Parathyroid adenoma (tissue), 2 donors: ENCODE data around the gene SPRTN.

Experiments used
- H2AFZ ChIP-seq: fragments of 300-600 bp; sonication (generic); one replicate; pipeline ENCODE4 v1.7.0; 2017; ENCODE audit warnings: antibody characterized with exemption, mild to moderate bottlenecking
- H3K27ac ChIP-seq: fragments of 300-600 bp; sonication (generic); one replicate; pipeline ENCODE4 v1.7.0; 2017
- H3K27me3 ChIP-seq: fragments of 300-600 bp; sonication (generic); one replicate; pipeline ENCODE4 v1.7.0; 2017; ENCODE audit warnings: low read length; ENCODE audit not compliant: control insufficient read depth, insufficient read depth
- H3K36me3 ChIP-seq: fragments of 300-600 bp; sonication (generic); one replicate; pipeline ENCODE4 v1.7.0; 2017; ENCODE audit warnings: low read length; ENCODE audit not compliant: control insufficient read depth, insufficient read depth
- H3K4me1 ChIP-seq: fragments of 300-600 bp; sonication (generic); one replicate; pipeline ENCODE4 v1.7.0; 2017; ENCODE audit warnings: control low read depth
- H3K4me2 ChIP-seq: fragments of 300-600 bp; sonication (generic); one replicate; pipeline ENCODE4 v1.7.0; 2017; ENCODE audit warnings: low read length
- H3K4me3 ChIP-seq: fragments of 300-600 bp; sonication (generic); one replicate; pipeline ENCODE4 v1.7.0; 2017; ENCODE audit warnings: low read depth, low read length
- H3K79me2 ChIP-seq: fragments of 300-600 bp; sonication (generic); one replicate; pipeline ENCODE4 v1.7.0; 2017; ENCODE audit warnings: control low read depth
- H3K9ac ChIP-seq: fragments of 300-600 bp; sonication (generic); one replicate; pipeline ENCODE4 v1.7.0; 2017; ENCODE audit warnings: mild to moderate bottlenecking
- H3K9me3 ChIP-seq: fragments of 300-600 bp; sonication (generic); one replicate; pipeline ENCODE4 v1.7.0; 2017; ENCODE audit warnings: low read length; ENCODE audit not compliant: control insufficient read depth
- CTCF ChIP-seq: fragments of 300-600 bp; sonication (generic); IDR thresholded peaks from one replicate; pipeline ENCODE4 v1.7.0; 2017; ENCODE audit warnings: antibody characterized with exemption, mild to moderate bottlenecking
- donor health status: primary hyperparathyroidism.

The SPRTN gene

GRCh38 chr1:231369282-231369681 is 31.2 kb downstream of the SPRTN start:
- Histone ChIP-seq H3K4me1 (no peaks in the 10 kb centered on the region), H2AFZ (no peak overlapping the region), H3K9me3 (no peaks in the 10 kb centered on the region), H3K27me3 (no peaks in the 10 kb centered on the region), H3K79me2 (no peaks in the 10 kb centered on the region), H3K4me2 (no peak overlapping the region), H3K27ac (no peak overlapping the region), H3K4me3 (no peak overlapping the region), H3K9ac (no peak overlapping the region), H3K36me3 (no peaks in the 10 kb centered on the region)
- no peak for TF ChIP-seq CTCF

GRCh38 chr1:231372501-231372900 is 34.4 kb downstream of the SPRTN start:
- Histone ChIP-seq H3K27ac (no peak overlapping the region), H2AFZ (no peak overlapping the region), H3K4me3 (no peak overlapping the region), H3K9me3 (no peaks in the 10 kb centered on the region), H3K9ac (no peak overlapping the region), H3K79me2 (no peaks in the 10 kb centered on the region), H3K4me1 (peaks cover 3% of the 10 kb centered on the region), H3K4me2 (no peak overlapping the region), H3K36me3 (no peaks in the 10 kb centered on the region), H3K27me3 (no peaks in the 10 kb centered on the region)
- TF ChIP-seq CTCF = no peak

- Histone ChIP-seq H3K36me3 (no peaks in the 10 kb centered on the region), H3K27ac (no peak overlapping the region), H3K9me3 (no peaks in the 10 kb centered on the region), H2AFZ (no peak overlapping the region), H3K79me2 (no peaks in the 10 kb centered on the region), H3K27me3 (no peaks in the 10 kb centered on the region), H3K9ac (no peak overlapping the region), H3K4me3 (no peak overlapping the region), H3K4me2 (no peak overlapping the region), H3K4me1 (peaks cover 3% of the 10 kb centered on the region)
- no peak for TF ChIP-seq CTCF
Observed at GRCh38 chr1:231374394-231374793, 36.3 kb downstream of the SPRTN start.

- no peak overlapping the region for H3K27ac ChIP-seq
- H3K9ac ChIP-seq = no peak overlapping the region
- H2AFZ ChIP-seq = no peak overlapping the region
- no peak overlapping the region for H3K4me2 ChIP-seq
- H3K4me1 ChIP-seq = peaks cover 3% of the 10 kb centered on the region
- H3K36me3 ChIP-seq = no peaks in the 10 kb centered on the region
- no peak overlapping the region for H3K4me3 ChIP-seq
- peaks cover 2% of the 10 kb centered on the region for H3K79me2 ChIP-seq
- no peaks in the 10 kb centered on the region for H3K9me3 ChIP-seq
- no peak for TF ChIP-seq CTCF
- H3K27me3 ChIP-seq = no peaks in the 10 kb centered on the region
Observed at GRCh38 chr1:231376101-231376500, 38.0 kb downstream of the SPRTN start.

GRCh38 chr1:231376875-231377549 is 38.9 kb downstream of the SPRTN start:
- Histone ChIP-seq H3K36me3 (no peaks in the 10 kb centered on the region), H3K27ac (no peak overlapping the region), H3K4me3 (no peak overlapping the region), H2AFZ (no peak overlapping the region), H3K9ac (no peak overlapping the region), H3K79me2 (peaks cover 2% of the 10 kb centered on the region), H3K27me3 (no peaks in the 10 kb centered on the region), H3K9me3 (no peaks in the 10 kb centered on the region), H3K4me1 (peaks cover 3% of the 10 kb centered on the region), H3K4me2 (no peak overlapping the region)
- no peak for TF ChIP-seq CTCF
